ENCODE data around the gene LCOR. TPM values are rescaled to one million over a fixed set of nuclear protein-coding genes. Genes with fewer than 3 reads are reported as not detected.

The LCOR gene
- total and polyA plus RNA-seq, 2 of the 4 experiments (the other 2 are of a cell fraction): 3.7 to 36.9 TPM

GRCh38 chr10:96998329-96998888, 166.3 kb downstream of the LCOR start:
- CTCF ChIA-PET: interaction anchor here (0.6 kb wide), 1 partner anchor 238 kb away, joined by 3 read pairs; no protein-coding TSS in a partner anchor
- 87% methylated on average over 3 of the region's 14 CpGs; no CpG with 5 or more reads in 1 of the 2 experiments for WGBS, 2 experiments (ENCODE audit: extremely low coverage in 2 of 2, insufficient read length in 1 of 2)
- no peak overlapping the region for H3K4me2 ChIP-seq (ENCODE audit: low read depth, low read length)

More at GRCh38 chr10:96998329-96998888, 166.3 kb downstream of the LCOR start:
- Histone ChIP-seq H3K9me1 (ENCODE audit: insufficient read depth, low read length) (peaks cover 11% of the 10 kb centered on the region), H3K9me3 (ENCODE audit: control insufficient read depth, insufficient read depth, low read length) (no peaks in the 10 kb centered on the region), H3K14ac (replicated peaks; ENCODE audit: low read depth, low read length) (0 out of 2 replicates have a peak overlapping the region, but pooled peaks have one; percentile 58), H3K23ac (ENCODE audit: low read depth, low read length) (no peak overlapping the region), H3K18ac (ENCODE audit: low read depth, low read length) (no peak overlapping the region), H2BK120ac (ENCODE audit: low read depth, low read length) (no peak overlapping the region), H4K20me1 (ENCODE audit: insufficient read depth, low read length) (no peaks in the 10 kb centered on the region), H3K4ac (ENCODE audit: low read depth, low read length) (no peak overlapping the region), H4K91ac (ENCODE audit: insufficient read depth, low read depth, low read length) (no peak overlapping the region), H3K9ac (ENCODE audit: low read depth, low read length) (no peak overlapping the region), H2BK5ac (ENCODE audit: low read depth, low read length, poor library complexity, severe bottlenecking) (no peak overlapping the region), H3K27me3 (ENCODE audit: control insufficient read depth, insufficient read depth, low read length) (no peaks in the 10 kb centered on the region; the same call in 1 of the 2 replicates), H2AK5ac (ENCODE audit: low read depth, low read length) (no peak overlapping the region), H3K4me3 (ENCODE audit: insufficient read depth, low read depth, low read length) (no peak overlapping the region), H2BK15ac (ENCODE audit: low read depth, low read length) (no peak overlapping the region), H3K79me1 (ENCODE audit: low read depth in 1 of 2, low read length in 2 of 2) (no peaks in the 10 kb centered on the region), H3K27ac (ENCODE audit: insufficient read depth, low read length) (no peak overlapping the region), H2BK20ac (ENCODE audit: low read depth, low read length) (no peak overlapping the region), H3K4me1 (ENCODE audit: control insufficient read depth, insufficient read depth, low read length) (peaks cover 5% of the 10 kb centered on the region), H3K56ac (ENCODE audit: extremely low read depth, insufficient read depth, low read length) (no peak overlapping the region), H4K5ac (ENCODE audit: low read depth, low read length) (no peak overlapping the region), H2AFZ (replicated peaks; ENCODE audit: low read length, poor library complexity) (peak overlapping the region; percentile 17), H4K8ac (ENCODE audit: low read depth in 2 of 2, low read length in 2 of 2) (no peak overlapping the region), H3K36me3 (ENCODE audit: control insufficient read depth, insufficient read depth, low read length) (no peaks in the 10 kb centered on the region), H2AK9ac (replicated peaks; ENCODE audit: low read depth, low read length, poor library complexity) (no peak overlapping the region)
- TF ChIP-seq MAFK (IDR thresholded peaks at IDR 0.05; ENCODE audit: low read depth, low read length) (peak; percentile 88), RCOR1 (IDR thresholded peaks at IDR 0.05; ENCODE audit: insufficient replicate concordance, low read length) (no peak), ELK1 (IDR thresholded peaks at IDR 0.05; ENCODE audit: borderline replicate concordance, low read depth, low read length) (no peak), CEBPB (IDR thresholded peaks at IDR 0.05; ENCODE audit: low read depth, low read length) (no peak), MXI1 (IDR thresholded peaks at IDR 0.05; ENCODE audit: borderline replicate concordance, low read depth, low read length) (no peak), RAD21 (IDR thresholded peaks at IDR 0.05; ENCODE audit: low read length) (no peak), NFE2L2 (IDR thresholded peaks at IDR 0.05; ENCODE audit: low read depth, low read length) (no peak), MAZ (IDR thresholded peaks at IDR 0.05; ENCODE audit: borderline replicate concordance, low read depth, low read length) (0 out of 2 replicates have a peak, but pooled peaks have one; percentile 51), POLR2A (IDR thresholded peaks at IDR 0.05; ENCODE audit: low read depth, low read length) (no peak), FOS (IDR thresholded peaks at IDR 0.05; ENCODE audit: low read depth, low read length) (no peak), USF2 (IDR thresholded peaks at IDR 0.05; ENCODE audit: low read depth, low read length) (peak; percentile 29; the same call in 1 of the 2 replicates), BHLHE40 (IDR thresholded peaks at IDR 0.05; ENCODE audit: low read depth, low read length) (0 out of 2 replicates have a peak, but pooled peaks have one; percentile 21), SMC3 (IDR thresholded peaks at IDR 0.05; ENCODE audit: low read depth, low read length) (no peak), RFX5 (IDR thresholded peaks at IDR 0.05; ENCODE audit: low read depth, low read length) (no peak), CTCF (conservative IDR thresholded peaks at IDR 0.05; ENCODE audit: low read depth, low read length) (no peak)
- intact Hi-C loops (cut with micrococcal nuclease) (no loop called here), dilution Hi-C loops (cut with HindIII; ENCODE audit: low sequenced_read_pairs, unreplicated experiment) (no loop called here), in situ Hi-C loops (cut with MboI; ENCODE audit: low sequenced_read_pairs) (no loop called here)
- POLR2A ChIA-PET (ENCODE audit: unreplicated experiment): no interaction called here
- DNase-seq: peak; percentile 87
- ATAC-seq (ENCODE audit: low read depth): peak; percentile 76
- BruUV-seq (replicated peaks): no TSS peak

Measured in IMR-90 (cell line).